ENCODE measurements around the gene PI4KB.

Gene PI4KB

DNA sequence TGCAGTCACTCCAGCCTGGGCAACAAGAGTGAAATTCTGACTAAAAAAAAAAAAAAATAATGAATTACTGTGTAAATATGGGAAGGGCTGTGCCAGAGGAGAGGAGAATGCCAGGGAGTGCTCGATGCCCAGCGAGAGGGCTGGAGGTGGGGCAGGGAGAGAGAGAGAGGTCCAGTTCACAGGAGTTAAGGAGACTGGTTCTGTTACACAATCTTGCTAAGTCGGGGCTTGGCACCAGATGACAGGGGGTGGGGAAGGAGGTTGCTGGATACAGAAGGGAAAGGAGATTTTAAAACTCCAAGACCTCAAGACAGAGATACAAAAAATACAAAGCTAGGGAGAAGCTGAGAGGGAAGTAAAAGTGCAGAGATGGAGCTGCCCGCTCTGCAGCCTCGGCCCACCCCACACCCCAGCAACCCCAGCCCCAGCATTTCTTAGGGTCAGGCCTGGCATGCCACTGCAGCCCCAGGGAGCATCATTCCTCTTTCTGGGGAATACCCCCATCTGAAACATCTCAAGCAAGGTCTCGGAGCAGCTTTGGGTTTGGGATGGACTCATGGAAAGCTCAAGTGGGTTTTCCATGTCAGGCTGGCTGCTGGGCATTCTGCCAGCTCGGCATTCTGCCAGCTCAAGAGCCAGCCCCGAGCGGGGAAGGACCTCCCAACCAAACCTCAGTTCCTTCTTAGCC lies 44.3 kb upstream of the PI4KB start:
- Histone ChIP-seq H3K79me2 (ENCODE audit: insufficient read depth, low read length) (no peaks in the 10 kb centered on the region), H3K27ac (ENCODE audit: low read depth, low read length) (no peak overlapping the region), H2AFZ (ENCODE audit: low read depth, low read length, severe bottlenecking) (no peak overlapping the region), H4K20me1 (ENCODE audit: low read depth, low read length) (no peaks in the 10 kb centered on the region), H3K4me3 (ENCODE audit: insufficient read depth, low read length, poor library complexity, severe bottlenecking) (no peak overlapping the region), H3K4me2 (ENCODE audit: low read depth, low read length, poor library complexity, severe bottlenecking) (no peak overlapping the region), H3K27me3 (ENCODE audit: low read length) (no peaks in the 10 kb centered on the region), H3F3A (ENCODE audit: insufficient read depth) (no peaks in the 10 kb centered on the region), H3K36me3 (ENCODE audit: low read length) (no peaks in the 10 kb centered on the region), H3K9me2 (replicated peaks; ENCODE audit: insufficient read depth, low read length) (no peaks in the 10 kb centered on the region), H3K9ac (ENCODE audit: low read length) (no peak overlapping the region), H3K9me3 (ENCODE audit: insufficient read depth, low read length) (no peaks in the 10 kb centered on the region)
- TF ChIP-seq, protein P1, sequence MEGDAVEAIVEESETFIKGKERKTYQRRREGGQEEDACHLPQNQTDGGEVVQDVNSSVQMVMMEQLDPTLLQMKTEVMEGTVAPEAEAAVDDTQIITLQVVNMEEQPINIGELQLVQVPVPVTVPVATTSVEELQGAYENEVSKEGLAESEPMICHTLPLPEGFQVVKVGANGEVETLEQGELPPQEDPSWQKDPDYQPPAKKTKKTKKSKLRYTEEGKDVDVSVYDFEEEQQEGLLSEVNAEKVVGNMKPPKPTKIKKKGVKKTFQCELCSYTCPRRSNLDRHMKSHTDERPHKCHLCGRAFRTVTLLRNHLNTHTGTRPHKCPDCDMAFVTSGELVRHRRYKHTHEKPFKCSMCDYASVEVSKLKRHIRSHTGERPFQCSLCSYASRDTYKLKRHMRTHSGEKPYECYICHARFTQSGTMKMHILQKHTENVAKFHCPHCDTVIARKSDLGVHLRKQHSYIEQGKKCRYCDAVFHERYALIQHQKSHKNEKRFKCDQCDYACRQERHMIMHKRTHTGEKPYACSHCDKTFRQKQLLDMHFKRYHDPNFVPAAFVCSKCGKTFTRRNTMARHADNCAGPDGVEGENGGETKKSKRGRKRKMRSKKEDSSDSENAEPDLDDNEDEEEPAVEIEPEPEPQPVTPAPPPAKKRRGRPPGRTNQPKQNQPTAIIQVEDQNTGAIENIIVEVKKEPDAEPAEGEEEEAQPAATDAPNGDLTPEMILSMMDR (IDR thresholded peaks at IDR 0.05; ENCODE audit: insufficient read depth, low read length, poor library complexity, severe bottlenecking): no peak
- no peak for TF ChIP-seq EZH2phosphoT487 (conservative IDR thresholded peaks at IDR 0.05; ENCODE audit: low read length)

DNA sequence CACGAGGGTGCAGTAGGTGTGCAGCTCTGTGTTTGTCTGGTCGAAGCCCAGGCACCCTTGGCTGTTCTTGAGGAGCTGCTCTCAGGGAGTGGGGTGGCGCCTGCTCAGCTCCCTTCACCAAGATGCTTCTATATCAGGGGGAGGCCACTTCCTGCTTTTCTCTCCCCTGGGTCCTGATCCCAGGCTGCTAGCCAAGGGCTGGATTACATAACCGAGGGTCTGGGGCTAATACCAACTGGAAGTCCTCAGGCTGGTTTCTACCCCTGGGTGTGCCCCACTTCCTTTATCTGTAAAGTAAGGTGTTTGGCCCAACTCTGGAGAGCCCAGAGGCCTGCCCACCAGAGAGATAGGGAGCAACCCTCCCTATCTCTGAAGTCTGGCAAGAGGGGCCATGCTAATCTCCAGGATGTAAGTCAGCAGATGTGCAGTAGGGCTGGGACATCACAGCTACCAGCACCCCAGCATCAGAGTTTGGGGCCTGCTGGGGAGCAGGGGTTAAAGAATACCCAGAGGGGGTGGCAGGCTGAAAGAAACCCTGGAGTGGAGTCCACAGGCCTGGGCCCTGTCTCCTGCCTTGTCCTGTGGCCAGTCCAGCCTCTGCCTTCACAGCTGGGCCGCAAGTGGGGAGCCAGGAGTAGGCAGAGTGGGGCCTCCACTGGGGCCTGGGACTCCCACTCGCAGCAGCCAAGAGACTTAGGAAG lies 43.1 kb upstream of the PI4KB start:
- Histone ChIP-seq H3K4me3 (ENCODE audit: insufficient read depth, low read length, poor library complexity, severe bottlenecking) (no peak overlapping the region), H3K27me3 (ENCODE audit: low read length) (no peaks in the 10 kb centered on the region), H3K36me3 (ENCODE audit: low read length) (no peaks in the 10 kb centered on the region), H3K9ac (ENCODE audit: low read length) (no peak overlapping the region), H3K4me2 (ENCODE audit: low read depth, low read length, poor library complexity, severe bottlenecking) (no peak overlapping the region), H2AFZ (ENCODE audit: low read depth, low read length, severe bottlenecking) (no peak overlapping the region), H3K9me2 (replicated peaks; ENCODE audit: insufficient read depth, low read length) (no peaks in the 10 kb centered on the region), H4K20me1 (ENCODE audit: low read depth, low read length) (no peaks in the 10 kb centered on the region), H3K9me3 (ENCODE audit: insufficient read depth, low read length) (no peaks in the 10 kb centered on the region), H3K79me2 (ENCODE audit: insufficient read depth, low read length) (no peaks in the 10 kb centered on the region), H3K27ac (ENCODE audit: low read depth, low read length) (no peak overlapping the region), H3F3A (ENCODE audit: insufficient read depth) (no peaks in the 10 kb centered on the region)
- TF ChIP-seq, protein P1 (IDR thresholded peaks at IDR 0.05; ENCODE audit: insufficient read depth, low read length, poor library complexity, severe bottlenecking): no peak
- TF ChIP-seq EZH2phosphoT487 (conservative IDR thresholded peaks at IDR 0.05; ENCODE audit: low read length): no peak

DNA sequence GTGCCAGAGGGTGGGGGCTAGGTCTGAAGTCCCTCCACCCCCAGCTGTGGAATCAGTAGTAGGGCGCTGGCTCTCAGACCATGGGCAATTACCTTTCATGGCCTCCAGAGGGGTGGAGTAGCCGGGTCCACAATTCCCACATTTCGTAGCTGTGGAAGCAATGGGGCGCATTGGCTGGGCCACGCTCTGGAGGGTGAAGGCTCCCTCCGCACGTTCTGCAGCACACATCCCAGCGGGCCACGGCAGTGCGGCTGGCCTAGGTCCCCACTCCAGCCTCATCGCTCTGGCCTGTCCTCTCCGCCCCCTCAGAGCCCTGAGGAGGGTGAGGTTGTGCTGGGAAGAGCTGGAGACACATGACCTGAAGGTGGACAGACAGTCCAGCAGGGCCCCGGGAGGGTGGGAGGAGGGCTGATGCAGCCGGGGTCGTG lies 42.4 kb upstream of the PI4KB start:
- no peaks in the 10 kb centered on the region for H3F3A ChIP-seq (ENCODE audit: insufficient read depth)
- no peaks in the 10 kb centered on the region for H3K27me3 ChIP-seq (ENCODE audit: low read length)
- no peaks in the 10 kb centered on the region for H3K79me2 ChIP-seq (ENCODE audit: insufficient read depth, low read length)
- no peak overlapping the region for H3K4me3 ChIP-seq (ENCODE audit: insufficient read depth, low read length, poor library complexity, severe bottlenecking)
- H3K27ac ChIP-seq (ENCODE audit: low read depth, low read length): no peak overlapping the region
- no peaks in the 10 kb centered on the region for H3K9me2 ChIP-seq (replicated peaks; ENCODE audit: insufficient read depth, low read length)
- H3K4me2 ChIP-seq (ENCODE audit: low read depth, low read length, poor library complexity, severe bottlenecking): no peak overlapping the region
- TF ChIP-seq, protein P1 (IDR thresholded peaks at IDR 0.05; ENCODE audit: insufficient read depth, low read length, poor library complexity, severe bottlenecking): no peak
- no peak for TF ChIP-seq EZH2phosphoT487 (conservative IDR thresholded peaks at IDR 0.05; ENCODE audit: low read length)
- no peaks in the 10 kb centered on the region for H4K20me1 ChIP-seq (ENCODE audit: low read depth, low read length)
- H3K9ac ChIP-seq (ENCODE audit: low read length): no peak overlapping the region
- no peak overlapping the region for H2AFZ ChIP-seq (ENCODE audit: low read depth, low read length, severe bottlenecking)
- no peaks in the 10 kb centered on the region for H3K9me3 ChIP-seq (ENCODE audit: insufficient read depth, low read length)
- no peaks in the 10 kb centered on the region for H3K36me3 ChIP-seq (ENCODE audit: low read length)

Measured in SU-DHL-6 (cell line).